Aorta (tissue), 5 donors: ENCODE data around the gene LSAMP. TPM values are rescaled to one million over a fixed set of nuclear protein-coding genes. Genes with fewer than 3 reads are reported as not detected.

Source experiments
- ATAC-seq: fragments of 200-7000 bp; cut with Tn5 transposase; one replicate; pipeline ENCODE4 v1.9.1; 2022; ENCODE audit warnings: moderate library complexity; ENCODE audit not compliant: low FRiP score
- DNase-seq, 2 donors: peaks; one replicate each; pipeline ENCODE4 v3.0.0-alpha.2; 2020
- H3K27ac ChIP-seq, 2 donors: one replicate each; pipeline ENCODE4 v1.5.1; 2013; ENCODE audit warnings: low read length in 2 of 2, mild to moderate bottlenecking in 2 of 2, moderate library complexity in 2 of 2, control low read depth in 1 of 2, inconsistent platforms in 1 of 2, low read depth in 1 of 2
- H3K27me3 ChIP-seq, 2 donors: one replicate each; pipeline ENCODE4 v1.6.1; 2013; ENCODE audit warnings: control low read depth in 1 of 2, low read length in 1 of 2, mild to moderate bottlenecking in 1 of 2, moderate library complexity in 1 of 2; ENCODE audit not compliant: insufficient read depth in 2 of 2, control insufficient read depth in 1 of 2
- H3K36me3 ChIP-seq, 2 donors: one replicate each; pipeline ENCODE4 v1.6.1; 2013; ENCODE audit warnings: control low read depth in 1 of 2, low read length in 1 of 2, mild to moderate bottlenecking in 1 of 2; ENCODE audit not compliant: insufficient read depth in 2 of 2, control insufficient read depth in 1 of 2
- H3K4me1 ChIP-seq, 2 donors: one replicate each; pipeline ENCODE4 v1.6.1; 2013; ENCODE audit warnings: low read length in 2 of 2, control low read depth in 1 of 2, mild to moderate bottlenecking in 1 of 2, moderate library complexity in 1 of 2; ENCODE audit not compliant: insufficient read depth in 2 of 2, control insufficient read depth in 1 of 2
- H3K4me3 ChIP-seq, 2 donors: one replicate each; pipeline ENCODE4 v1.5.1; 2013; ENCODE audit warnings: low read length in 2 of 2, control low read depth in 1 of 2, mild to moderate bottlenecking in 1 of 2
- H3K9me3 ChIP-seq: one replicate; pipeline ENCODE4 v1.6.1; 2013; ENCODE audit warnings: mild to moderate bottlenecking, low read length; ENCODE audit not compliant: control insufficient read depth
- WGBS, 2 donors: extraction: QIAGEN DNeasy Blood & Tissue Kit; methylation state at CpG; one replicate each; pipeline ENCODE4 v1.1.7; 2013; 5-methylcytosine and 5-hydroxymethylcytosine counted together
- intact Hi-C, 2 donors: fragments of 100-400 bp; cut with DNase I; formaldehyde crosslinking; loops; one replicate each; pipeline versions ENCODE4 v1.14.2 to v1.15.0; 2022
- polyA plus RNA-seq, 2 donors: library from polyadenylated mRNA; stranded (reverse); fragments of 200-250 nt; gene quantifications; one replicate each; pipeline ENCODE4 v1.2.3, GENCODE V29; 2013
- total RNA-seq, 2 donors: library from RNA; stranded (reverse); fragmentation: NEBNext Ultra II Directional; extraction: Animal tissue kit (Norgen Biotek cat#: 25700); gene quantifications; one replicate each; pipeline ENCODE4 v1.2.1, GENCODE V29; 2021
- donor health status: healthy with polysubstance abuse.
- donor health status: Bipolar disorder and iron deficiency.
- donor health status: DM: no; HTN: no; CAD: no.
- donor health status: DM: no; HTN: no; CAD: no.
- donor health status: DM: yes; HTN: yes; CAD: no.

LSAMP gene
- total and polyA plus RNA-seq, 4 donors = 0.38 to 7.8 (median 0.88) TPM; not detected in 1

- Histone ChIP-seq H3K4me1 (no peaks in the 10 kb centered on the region), H3K27ac (no peak overlapping the region), H3K36me3 (no peaks in the 10 kb centered on the region), H3K4me3 (no peak overlapping the region), H3K27me3 (no peaks in the 10 kb centered on the region), H3K9me3 (no peaks in the 10 kb centered on the region)
- intact Hi-C loops = no loop called here
- DNase-seq (no peak), ATAC-seq (no peak)
- WGBS, 2 donors = 64 to 71% methylated on average over 3 of the region's 3 CpGs
These were observed 398.9 kb downstream of the LSAMP start for GRCh38 chr3:116046350-116046749.

GRCh38 chr3:116045314-116045713, 400.0 kb downstream of the LSAMP start:
- no peak for DNase-seq
- no peak overlapping the region for H3K4me3 ChIP-seq
- ATAC-seq = no peak
- intact Hi-C loops = no loop called here
- H3K4me1 ChIP-seq = no peaks in the 10 kb centered on the region
- no peaks in the 10 kb centered on the region for H3K27me3 ChIP-seq
- no peaks in the 10 kb centered on the region for H3K36me3 ChIP-seq
- no peak overlapping the region for H3K27ac ChIP-seq
- H3K9me3 ChIP-seq = no peaks in the 10 kb centered on the region

- intact Hi-C loops = no loop called here
- Histone ChIP-seq H3K4me3 (no peak overlapping the region), H3K27ac (no peak overlapping the region), H3K36me3 (no peaks in the 10 kb centered on the region), H3K4me1 (no peaks in the 10 kb centered on the region), H3K27me3 (no peaks in the 10 kb centered on the region), H3K9me3 (no peaks in the 10 kb centered on the region)
- ATAC-seq (no peak), DNase-seq (no peak)
- WGBS, 2 donors = 64 to 84% methylated on average over 3 of the region's 3 CpGs
These were observed 405.1 kb downstream of the LSAMP start for GRCh38 chr3:116040152-116040551.

GRCh38 chr3:116039651-116039985, 405.7 kb downstream of the LSAMP start:
- intact Hi-C loops = no loop called here

GRCh38 chr3:116038968-116039650, 406.2 kb downstream of the LSAMP start:
- Histone ChIP-seq H3K4me3 (no peak overlapping the region), H3K36me3 (no peaks in the 10 kb centered on the region), H3K27me3 (no peaks in the 10 kb centered on the region), H3K27ac (no peak overlapping the region), H3K4me1 (no peaks in the 10 kb centered on the region), H3K9me3 (no peaks in the 10 kb centered on the region)
- no peak for ATAC-seq
- 69 to 77% methylated on average over 1 of the region's 1 CpG for WGBS, 2 donors
- no peak for DNase-seq
- intact Hi-C loops = no loop called here

More at GRCh38 chr3:116039651-116039985, 405.7 kb downstream of the LSAMP start:
- H3K27me3 ChIP-seq = no peaks in the 10 kb centered on the region
- H3K27ac ChIP-seq = no peak overlapping the region
- no peak for DNase-seq
- H3K9me3 ChIP-seq = no peaks in the 10 kb centered on the region
- ATAC-seq = no peak
- 75 to 91% methylated on average over 4 of the region's 4 CpGs for WGBS, 2 donors
- H3K36me3 ChIP-seq = no peaks in the 10 kb centered on the region
- no peak overlapping the region for H3K4me3 ChIP-seq
- H3K4me1 ChIP-seq = no peaks in the 10 kb centered on the region

GRCh38 chr3:116037954-116038911, 407.1 kb downstream of the LSAMP start:
- H3K27me3 ChIP-seq = no peaks in the 10 kb centered on the region
- H3K9me3 ChIP-seq = no peaks in the 10 kb centered on the region
- H3K4me3 ChIP-seq = no peak overlapping the region
- H3K4me1 ChIP-seq = no peaks in the 10 kb centered on the region
- 75 to 78% methylated on average over 5 of the region's 5 CpGs for WGBS, 2 donors
- intact Hi-C loops = no loop called here
- DNase-seq (no peak), ATAC-seq (no peak)
- H3K27ac ChIP-seq = no peak overlapping the region
- no peaks in the 10 kb centered on the region for H3K36me3 ChIP-seq

DNA sequence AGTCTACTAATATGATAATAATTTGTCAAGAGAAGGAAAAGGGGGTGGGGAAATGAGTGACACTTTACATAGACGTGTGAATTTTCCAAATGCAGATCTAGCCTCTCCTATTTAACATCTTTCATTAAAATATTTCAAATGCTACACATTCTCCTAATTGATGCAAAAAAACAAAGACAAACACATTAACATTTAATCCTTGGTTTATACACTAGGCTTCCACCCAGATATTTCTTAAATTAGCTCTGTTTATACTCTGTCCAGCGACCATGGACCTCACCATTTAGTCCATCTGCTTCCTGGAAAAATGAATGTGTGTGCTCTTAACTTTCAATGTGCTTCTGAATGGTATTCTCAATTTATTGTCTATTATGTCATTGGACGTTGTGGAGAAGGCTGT, 409.9 kb downstream of the LSAMP start:
- Histone ChIP-seq H3K4me1 (no peaks in the 10 kb centered on the region), H3K27ac (no peak overlapping the region), H3K27me3 (no peaks in the 10 kb centered on the region), H3K4me3 (no peak overlapping the region), H3K9me3 (no peaks in the 10 kb centered on the region), H3K36me3 (no peaks in the 10 kb centered on the region)
- WGBS, 2 donors = 60 to 64% methylated on average over 3 of the region's 3 CpGs
- ATAC-seq (no peak), DNase-seq (no peak)
- intact Hi-C loops = no loop called here

DNA sequence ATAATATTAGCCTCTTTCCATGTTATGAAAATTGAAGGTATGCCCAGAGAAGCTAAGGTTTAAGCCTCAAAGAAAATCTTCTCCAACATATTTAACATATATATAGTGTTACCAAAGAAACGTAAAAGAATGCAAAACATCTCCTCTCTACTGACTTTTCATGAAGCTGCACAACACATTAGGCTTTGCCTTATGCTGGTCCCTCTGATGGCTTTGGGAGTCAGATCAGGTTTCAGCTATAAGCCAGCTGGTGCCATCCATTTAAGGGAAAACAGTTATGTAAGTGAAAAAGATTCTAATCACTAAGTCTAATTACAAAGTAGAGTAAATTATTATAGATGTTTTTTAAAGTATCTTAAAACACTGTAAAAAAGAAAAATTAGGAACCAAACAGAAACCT, 410.5 kb downstream of the LSAMP start:
- no peaks in the 10 kb centered on the region for H3K4me1 ChIP-seq
- H3K4me3 ChIP-seq = no peak overlapping the region
- WGBS, 2 donors = 6 to 31% methylated on average over 1 of the region's 1 CpG
- intact Hi-C loops = no loop called here
- no peak for ATAC-seq
- no peak overlapping the region for H3K27ac ChIP-seq
- no peak for DNase-seq
- H3K36me3 ChIP-seq = no peaks in the 10 kb centered on the region
- H3K9me3 ChIP-seq = no peaks in the 10 kb centered on the region
- H3K27me3 ChIP-seq = no peaks in the 10 kb centered on the region

DNA sequence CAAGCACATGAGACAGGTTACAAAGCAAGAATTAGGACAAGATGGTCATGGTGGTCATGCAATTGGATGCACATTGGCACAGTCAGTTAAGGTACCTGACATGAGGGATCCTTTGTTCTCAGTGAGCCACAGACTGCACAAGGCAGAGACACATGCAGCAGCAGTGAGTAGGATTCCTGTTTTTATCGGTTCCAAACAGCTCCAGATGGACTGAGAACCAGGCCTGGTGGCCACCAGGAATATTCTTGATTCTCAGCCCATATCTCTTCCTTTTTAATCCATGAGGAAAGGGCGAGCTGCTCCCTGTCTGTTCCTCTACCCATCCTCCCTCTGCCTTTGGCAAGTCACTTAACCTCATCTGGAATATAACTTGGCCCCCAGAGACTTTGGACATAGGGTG, 411.2 kb downstream of the LSAMP start:
- Histone ChIP-seq H3K9me3 (no peaks in the 10 kb centered on the region), H3K4me1 (no peaks in the 10 kb centered on the region), H3K36me3 (no peaks in the 10 kb centered on the region), H3K4me3 (no peak overlapping the region), H3K27me3 (no peaks in the 10 kb centered on the region), H3K27ac (no peak overlapping the region)
- intact Hi-C loops = no loop called here
- no peak for DNase-seq
- WGBS, 2 donors = 76 to 91% methylated on average over 2 of the region's 2 CpGs
- ATAC-seq = no peak
